CD4-positive, alpha-beta T cell treated with Interferon gamma for 1 hour (primary cell): Measurements from ENCODE around the gene SDC1.
"Not testable (repeated sequence)": the region's sequence is repeated elsewhere in the genome, so short reads cannot be mapped to it uniquely, and the experiment has no call there.

Source experiments
- DNase-seq: peaks from one replicate; pipeline ENCODE4 v3.0.0-alpha.2; 2020

Gene SDC1

GRCh38 chr2:20196657-20197161 lies 28.2 kb downstream of the SDC1 start:
- no peak for DNase-seq

DNA sequence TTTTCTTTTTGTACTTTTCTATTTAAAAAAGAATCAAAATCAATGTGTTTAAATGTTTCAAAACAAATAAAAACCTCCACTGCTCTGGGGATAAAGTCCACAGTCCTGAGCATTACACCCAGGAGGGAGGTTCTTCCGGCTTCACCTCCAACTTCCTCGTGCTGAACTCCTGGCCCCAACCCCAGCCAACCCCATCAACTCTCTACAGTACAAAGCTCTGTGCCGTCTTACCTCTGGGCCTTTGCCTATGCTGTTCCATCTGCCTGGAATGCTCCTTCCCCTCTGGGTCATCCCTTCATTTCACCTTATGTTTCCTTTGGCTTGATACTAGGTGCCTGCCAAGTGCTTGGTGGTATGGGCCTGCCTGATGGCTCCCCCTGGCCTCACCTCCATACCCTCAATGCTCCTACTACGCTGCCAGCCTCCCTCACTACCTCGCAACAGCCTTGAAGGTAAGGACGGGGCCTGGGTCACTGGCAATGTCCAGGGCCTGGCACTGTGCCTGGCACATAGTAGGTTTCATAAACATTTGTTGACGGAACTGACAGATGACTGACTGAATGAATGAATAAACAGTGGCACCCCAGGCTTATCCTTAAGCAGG lies 28.8 kb downstream of the SDC1 start:
- DNase-seq, result no peak

DNA sequence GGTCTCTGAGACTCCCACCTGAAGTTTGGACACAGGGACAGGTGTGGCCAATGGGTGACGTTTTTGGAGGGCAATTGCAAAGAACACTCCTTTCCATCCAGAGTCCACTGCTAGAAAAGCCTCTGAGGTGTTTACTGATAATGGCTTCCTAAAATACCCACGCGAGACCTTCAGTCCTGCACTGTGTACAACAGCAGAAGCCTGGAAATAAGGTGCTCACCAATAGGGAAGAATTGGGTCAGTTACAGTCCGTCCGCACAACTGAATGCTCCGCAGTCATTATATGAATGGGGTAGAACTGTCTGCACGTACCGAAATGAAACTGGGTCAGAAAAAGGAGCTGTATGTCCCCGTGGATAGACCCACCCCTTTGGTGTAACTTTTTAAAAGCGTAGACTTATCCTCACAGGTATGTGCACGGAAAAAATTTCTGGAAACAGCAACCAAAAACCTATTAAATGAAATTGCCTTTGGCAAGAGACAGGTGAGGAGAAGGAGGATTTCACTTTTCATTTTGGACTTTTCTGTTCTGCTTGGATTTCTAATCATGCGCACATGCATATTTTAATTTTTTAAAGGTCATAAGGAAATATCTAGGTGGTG lies 29.4 kb downstream of the SDC1 start:
- DNase-seq, result no peak

DNA sequence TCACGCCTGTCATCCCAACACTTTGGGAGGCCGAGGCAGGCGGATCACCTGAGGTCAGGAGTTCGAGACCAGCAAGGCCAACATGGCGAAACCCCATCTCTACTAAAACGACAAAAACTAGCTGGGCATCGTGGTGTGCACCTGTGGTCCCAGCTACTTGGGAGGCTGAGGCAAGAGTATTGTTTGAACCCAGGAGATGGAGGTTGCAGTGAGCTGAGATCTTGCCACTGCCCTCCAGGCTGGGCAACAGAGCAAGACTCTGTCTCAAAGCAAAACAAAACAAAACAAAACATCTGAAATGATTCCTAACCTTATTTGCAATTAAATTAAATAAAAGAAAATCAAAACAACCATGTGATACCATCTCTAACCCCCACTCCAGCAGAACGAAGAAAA lies 29.9 kb downstream of the SDC1 start:
- not testable (repeated sequence) for DNase-seq

DNA sequence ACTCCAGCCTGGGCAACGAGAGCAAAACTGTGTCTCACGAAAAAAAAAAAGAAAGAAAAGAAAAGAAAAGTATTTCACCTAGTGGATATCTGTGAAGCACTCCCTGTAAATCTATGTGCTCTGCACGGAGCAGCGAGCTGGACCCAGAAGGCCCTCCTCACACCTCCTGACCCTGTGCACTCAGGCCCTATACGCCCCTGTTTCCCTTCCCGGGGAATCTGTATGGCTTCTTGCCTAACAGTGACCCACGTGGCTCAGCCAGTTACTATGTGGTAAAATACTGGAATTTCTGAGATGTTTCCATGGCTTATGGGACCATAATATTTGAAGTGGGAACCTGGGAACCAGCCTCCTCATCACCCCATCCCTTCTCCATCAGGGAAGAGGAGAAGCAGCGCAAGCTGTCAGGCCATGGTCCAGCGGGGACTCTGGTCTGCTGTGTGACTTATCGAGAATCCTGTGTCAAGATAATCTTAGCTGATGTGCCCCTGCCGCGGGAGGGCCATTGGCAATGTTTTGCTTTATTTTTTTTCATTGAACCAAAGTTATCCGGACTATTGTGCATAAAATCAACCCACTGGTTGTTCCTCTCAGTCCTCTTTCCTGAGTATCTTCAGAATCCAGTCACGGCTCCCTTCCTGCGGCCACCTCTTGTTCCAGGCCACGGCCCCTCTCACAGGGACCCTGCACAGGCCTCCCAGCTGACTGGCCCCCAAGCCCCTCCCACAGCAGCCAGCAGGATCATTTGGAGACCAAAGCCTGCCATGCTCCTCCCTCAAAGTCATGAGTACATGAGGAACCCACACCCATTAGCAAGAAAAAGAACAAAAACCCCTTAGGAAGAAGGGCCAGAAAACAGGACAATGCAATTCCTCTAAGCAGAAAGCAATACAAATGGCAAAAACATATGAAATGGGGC lies 30.6 kb downstream of the SDC1 start:
- DNase-seq, result no peak

DNA sequence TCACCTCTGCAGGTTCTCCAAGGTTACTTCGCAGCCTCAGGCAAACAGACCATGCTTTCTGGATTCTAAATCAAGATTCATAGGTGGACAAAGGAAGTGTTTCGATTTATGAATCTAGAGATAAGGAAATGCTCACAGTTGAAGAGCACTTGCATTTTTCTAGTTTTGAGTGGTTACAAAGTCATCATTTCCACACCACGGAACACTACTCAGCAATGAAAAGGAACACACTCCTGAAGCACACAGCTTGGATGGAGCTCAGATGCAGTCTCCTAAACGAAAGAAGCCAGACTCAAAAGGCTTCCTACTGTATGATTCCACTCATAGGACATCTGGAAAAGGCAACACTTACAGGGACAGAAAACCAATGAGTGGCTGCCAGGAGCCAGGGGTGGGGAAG lies 31.7 kb downstream of the SDC1 start:
- no peak for DNase-seq

DNA sequence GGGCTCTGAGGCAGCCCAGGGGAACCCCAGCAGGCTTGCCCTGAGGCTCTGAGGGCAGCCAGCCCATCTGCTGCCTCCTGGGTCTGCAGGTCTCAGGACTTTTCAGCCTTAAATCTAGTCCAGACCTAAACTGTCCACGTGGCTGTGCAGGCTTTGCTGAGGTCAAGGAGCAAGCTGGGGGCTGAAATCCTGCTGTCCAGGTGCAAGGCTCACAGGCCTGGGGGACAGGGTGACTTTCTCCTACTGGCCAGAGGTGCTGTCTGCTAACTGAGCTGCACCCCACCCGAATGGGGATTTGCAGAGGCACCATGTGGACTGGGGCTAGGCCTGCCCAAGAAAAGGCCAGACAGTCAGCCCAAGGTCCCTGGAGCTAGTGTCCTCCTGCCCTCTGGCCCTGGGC lies 32.1 kb downstream of the SDC1 start:
- DNase-seq, result no peak

DNA sequence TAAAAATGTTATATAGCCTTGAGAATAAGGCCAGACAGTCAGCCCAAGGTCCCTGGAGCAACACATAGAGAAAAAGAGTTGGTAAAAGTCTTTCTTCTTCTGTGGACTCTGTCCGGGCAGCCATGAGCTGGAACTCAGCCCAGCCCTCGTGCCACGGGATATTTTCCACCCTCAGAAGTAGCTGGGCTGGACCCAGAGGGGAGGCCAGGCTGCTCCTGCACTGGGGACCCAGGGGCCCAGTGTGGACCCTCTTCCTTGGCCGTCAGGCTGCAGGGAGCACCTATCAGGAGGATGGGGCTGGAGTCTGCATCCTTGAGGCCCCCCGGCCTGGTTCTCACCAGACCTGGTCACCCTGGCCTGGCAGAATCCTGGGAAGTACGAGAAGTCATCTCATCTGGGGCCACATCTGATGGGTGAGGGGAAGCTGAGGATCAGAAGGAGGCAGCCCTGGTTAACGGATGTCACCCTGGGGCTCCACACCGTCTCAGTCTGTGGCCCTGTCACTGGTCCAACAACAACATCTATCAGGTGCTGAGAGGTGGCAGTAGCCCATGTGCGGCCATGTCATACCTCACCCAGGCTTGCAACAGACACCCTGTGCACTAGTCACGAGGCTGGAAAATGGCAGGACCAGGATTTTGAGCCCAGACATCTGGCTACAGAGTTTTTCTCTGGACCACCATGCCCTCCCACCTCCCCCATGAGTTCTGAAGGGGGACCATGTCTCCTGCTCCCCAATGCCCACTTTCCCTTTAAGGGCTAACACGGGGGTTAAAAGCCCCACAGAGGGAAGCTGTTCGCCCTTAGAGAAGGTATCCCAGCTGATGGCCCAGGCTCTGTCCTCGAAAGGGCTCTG lies 33.0 kb downstream of the SDC1 start:
- DNase-seq, result no peak

DNA sequence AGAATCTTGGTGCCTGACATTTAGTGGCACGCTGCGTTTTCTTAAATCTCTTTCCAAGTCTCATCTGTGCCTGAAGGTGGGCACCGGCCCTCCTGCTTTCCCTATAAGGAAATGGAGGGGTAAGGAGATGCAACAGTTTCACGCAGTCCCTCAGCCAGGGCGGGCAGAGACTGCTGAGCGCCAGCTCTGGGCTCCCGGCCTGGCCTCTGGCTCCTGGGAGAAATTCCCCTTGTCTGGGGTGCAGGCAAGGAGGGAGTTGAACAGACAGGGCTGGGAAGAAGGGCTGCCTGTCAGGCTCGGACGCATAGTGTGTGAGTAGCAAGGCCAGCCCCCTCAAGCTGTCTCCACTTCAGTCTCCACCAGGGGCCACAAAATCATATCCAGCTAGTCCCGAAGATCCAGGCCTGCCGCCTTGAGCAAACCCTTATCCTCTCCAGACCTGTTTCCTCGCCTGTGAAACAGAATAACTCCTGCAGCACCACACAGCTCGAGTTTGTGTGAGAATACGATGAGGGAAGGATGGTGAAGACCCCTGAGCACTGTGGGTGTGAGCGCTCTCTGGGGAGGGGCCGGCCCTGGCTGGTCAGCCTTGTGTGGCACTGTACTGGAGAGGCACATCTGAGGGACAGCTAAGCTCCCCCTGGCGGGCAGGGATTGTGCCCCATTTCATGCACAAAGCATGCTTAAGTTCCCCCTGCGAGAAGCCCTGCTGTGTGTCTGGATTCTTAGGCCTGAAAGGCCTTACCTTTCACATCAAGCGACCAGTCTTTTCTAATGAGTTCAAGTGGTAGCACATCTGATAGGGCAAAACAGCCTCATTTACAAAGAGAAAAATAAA lies 33.8 kb downstream of the SDC1 start:
- no peak for DNase-seq

DNA sequence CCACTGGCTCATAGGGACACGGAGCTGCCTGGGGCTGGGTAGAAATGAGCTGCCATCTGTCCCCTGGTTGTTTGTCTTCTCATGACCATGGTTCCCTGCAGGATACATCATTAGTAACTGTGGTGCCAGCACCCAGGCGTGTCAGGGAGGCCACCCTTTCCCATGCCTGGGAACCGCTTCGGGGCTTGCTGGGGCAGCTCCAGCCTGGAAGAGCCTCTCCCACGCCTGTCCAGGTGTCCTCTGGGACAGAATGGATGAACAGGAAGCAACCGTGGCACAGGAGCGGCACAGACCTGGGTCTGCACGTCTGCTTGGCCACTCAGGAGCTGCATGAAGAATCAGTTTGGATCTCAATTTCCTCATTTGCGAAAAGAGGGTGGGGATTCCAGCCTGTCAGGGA lies 34.8 kb downstream of the SDC1 start:
- DNase-seq, result no peak

DNA sequence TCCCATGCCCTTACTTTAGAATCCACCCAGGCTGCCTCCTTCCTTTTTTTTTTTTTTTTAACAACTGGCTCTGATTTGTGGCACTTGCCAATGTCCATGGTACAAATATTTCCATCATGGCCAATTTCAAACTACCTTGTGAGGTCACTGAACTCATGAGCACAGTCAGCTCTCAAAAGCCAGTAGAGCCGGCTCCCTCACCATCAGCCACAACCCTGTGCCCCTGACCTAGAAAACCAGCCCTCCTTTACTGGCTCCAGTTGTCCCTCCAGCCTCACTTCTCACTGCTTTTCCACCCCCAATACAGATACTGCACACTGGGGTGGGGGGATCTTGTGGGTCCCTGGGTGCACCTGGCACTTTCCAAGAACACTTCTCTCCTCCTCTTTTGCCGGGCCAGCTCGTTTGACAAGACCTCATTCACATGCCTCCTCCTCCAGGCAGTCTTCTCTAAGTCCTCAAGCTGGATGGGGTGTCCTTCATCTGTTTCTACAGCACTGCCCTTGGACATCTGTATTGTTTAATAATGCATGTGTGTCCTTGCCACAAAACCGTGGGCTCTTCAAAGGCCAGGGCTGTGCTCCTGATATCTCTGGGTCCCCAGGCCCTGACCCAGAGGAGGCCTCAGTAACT lies 35.5 kb downstream of the SDC1 start:
- DNase-seq, result no peak

GRCh38 chr2:20188851-20189250 lies 36.1 kb downstream of the SDC1 start:
- DNase-seq, result no peak

DNA sequence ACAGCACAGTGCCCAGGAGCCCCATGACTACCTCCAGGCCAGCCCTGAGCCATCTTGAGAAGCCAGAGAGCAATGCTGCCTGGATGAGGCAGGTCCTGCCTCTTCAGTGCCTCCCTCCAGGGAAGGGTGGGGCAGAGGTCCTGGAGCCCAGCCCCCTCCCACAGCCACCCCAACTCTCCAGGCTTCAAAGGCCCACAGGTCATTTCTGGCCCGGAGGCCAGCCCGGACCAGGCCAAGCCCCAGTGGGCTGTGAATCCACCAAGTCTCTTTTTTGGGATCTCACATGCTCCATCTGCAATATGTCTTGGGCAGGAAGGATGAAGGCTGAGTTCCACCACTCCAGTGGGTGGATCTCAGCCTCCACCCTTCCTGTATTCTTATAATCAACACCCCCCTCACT lies 36.7 kb downstream of the SDC1 start:
- DNase-seq, result no peak

- DNase-seq, result no peak
Measured at GRCh38 chr2:20187331-20187730, 37.6 kb downstream of the SDC1 start.

DNA sequence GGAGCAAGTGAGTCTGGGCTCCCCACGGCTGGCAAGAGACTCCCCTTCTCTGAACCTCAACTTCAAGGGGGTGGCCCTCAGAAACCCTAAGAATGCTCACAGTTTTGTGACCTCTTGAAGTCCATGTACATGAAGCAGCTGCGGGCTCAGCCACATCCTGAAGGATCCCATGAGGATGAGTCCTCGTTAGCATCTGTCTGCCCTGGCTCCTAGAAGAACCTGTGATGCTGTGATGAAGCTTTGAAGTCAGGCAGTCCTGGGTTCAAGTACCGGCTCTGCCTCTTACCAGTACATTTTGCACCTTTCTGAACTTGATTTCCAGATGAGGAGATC lies 38.1 kb downstream of the SDC1 start:
- no peak for DNase-seq

DNA sequence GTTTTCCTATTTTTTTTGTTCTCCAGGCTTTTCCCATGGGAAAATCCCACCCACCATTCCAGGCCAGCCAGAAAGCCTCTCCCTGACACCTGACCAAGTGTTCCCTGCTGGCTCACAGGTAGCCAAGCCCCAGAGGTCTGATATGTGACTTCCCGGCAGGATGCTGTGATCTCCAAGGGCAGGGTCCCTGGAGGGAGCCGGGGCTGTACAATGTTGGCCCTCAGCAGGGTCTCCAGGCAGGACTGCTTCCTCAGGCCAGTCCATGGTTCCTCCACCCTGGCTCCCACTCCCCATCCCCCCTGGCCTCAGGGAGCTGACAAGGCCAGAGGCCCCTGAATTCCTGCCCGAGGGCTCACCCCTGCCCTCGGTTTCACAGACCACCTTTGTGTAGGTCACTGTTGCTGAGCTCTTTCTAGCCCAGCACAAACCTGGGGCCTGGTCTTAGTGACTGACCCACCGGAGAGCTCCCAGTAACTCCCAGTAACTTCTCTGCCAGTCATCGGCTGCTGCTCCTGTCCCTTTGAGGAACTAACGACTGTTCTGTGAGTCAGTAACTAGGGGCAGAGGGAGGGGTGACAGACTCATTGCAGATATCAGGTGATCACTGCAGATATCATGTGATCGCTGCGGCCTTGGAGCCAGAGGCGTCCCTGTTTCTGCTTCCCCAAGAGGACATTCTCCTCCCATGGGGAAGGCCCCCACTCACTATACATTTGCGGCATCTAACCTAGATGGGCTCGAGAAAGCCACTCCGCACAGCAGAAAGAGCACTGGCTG lies 38.7 kb downstream of the SDC1 start:
- peak; percentile 57 for DNase-seq

DNA sequence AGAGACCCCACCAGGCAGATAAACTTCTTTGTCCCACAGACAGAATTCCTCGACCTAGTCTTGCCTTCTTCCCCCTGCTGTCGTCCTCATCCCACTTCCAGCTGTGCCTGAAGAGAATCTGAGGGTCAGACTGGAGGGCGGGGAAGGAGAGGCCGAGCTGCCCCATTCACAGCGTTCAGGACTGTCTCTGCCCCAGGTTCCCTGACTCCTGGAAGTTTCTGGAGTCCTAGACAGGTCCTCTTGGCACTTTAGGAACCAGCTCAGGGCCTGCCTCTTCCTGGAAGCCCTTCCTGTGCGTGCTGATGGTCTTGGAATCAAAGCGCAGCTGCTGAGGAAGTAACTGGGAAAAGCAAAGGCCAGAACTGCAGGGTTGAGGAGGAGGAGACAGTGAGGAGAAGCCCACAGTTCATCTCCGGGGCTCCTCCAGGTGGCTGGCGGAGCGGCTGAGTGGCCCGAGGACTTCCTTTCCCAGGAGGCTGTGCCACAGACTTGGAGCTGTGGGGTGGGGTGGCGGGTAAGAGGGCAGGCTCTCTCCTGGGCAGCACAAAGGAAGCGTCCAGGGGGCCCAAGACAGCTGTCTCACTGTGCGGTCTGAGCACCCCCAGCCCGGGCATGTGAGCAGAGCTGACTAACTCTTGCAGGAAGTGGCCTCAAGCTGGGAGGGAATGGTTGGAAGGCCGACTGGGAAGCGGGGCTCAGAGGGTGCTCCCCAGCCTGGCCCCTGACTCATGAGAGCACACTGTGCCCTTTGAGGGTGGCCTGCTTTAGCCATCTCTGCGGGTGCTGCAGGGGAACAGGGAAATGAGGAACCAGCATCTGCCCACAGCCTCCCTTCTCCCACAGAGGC lies 39.5 kb downstream of the SDC1 start:
- peak; percentile 28 for DNase-seq

GRCh38 chr2:20184067-20184938 lies 40.6 kb downstream of the SDC1 start:
- no peak for DNase-seq

GRCh38 chr2:20183373-20183772 lies 41.6 kb downstream of the SDC1 start:
- no peak for DNase-seq
